ENCODE data around the gene SP9.

- TF ChIP-seq COPS2 (conservative IDR thresholded peaks at IDR 0.05), result no peak
- no peak for TF ChIP-seq CHD1 (IDR thresholded peaks at IDR 0.05; ENCODE audit: low read length)
These were observed 7.4 kb downstream of the SP9 start for GRCh38 chr2:174341995-174342685.
